Brain microvascular endothelial cell (primary cell): ENCODE results near the gene MRPL2.

Source experiments
- DNase-seq: peaks from one replicate; pipeline ENCODE4 v3.0.0-alpha.2; 2020
- H3K27ac ChIP-seq: fragments of 250-450 bp; sonication (Bioruptor Pico); 2 replicates; pipeline ENCODE4 v1.5.1; 2020; ENCODE audit warnings: mild to moderate bottlenecking, moderate library complexity
- H3K27me3 ChIP-seq: fragments of 250-450 bp; sonication (Bioruptor Pico); replicated peaks from 2 replicates; pipeline ENCODE4 v1.5.1; 2020; ENCODE audit warnings: mild to moderate bottlenecking
- H3K36me3 ChIP-seq: fragments of 250-450 bp; sonication (Bioruptor Pico); replicated peaks from 2 replicates; pipeline ENCODE4 v1.5.1; 2020; ENCODE audit warnings: mild to moderate bottlenecking
- H3K4me3 ChIP-seq: 2 replicates; pipeline ENCODE4 v1.5.1; 2011; ENCODE audit warnings: low read depth, mild to moderate bottlenecking, control low read depth, low read length, moderate library complexity
- in situ Hi-C: cut with HindIII; loops from 2 replicates; pipeline ENCODE4 v1.10.0; 2017; ENCODE audit warnings: low sequenced_read_pairs, low pct_ligation_motif_present
- TF ChIP-seq, protein P1 (sequence below): IDR thresholded peaks from 2 replicates; pipeline ENCODE4 v1.5.1; 2011; ENCODE audit warnings: low read depth, mild to moderate bottlenecking, moderate library complexity, low read length, control low read depth, inconsistent platforms; ENCODE audit errors: missing control alignments

MRPL2 gene

DNA sequence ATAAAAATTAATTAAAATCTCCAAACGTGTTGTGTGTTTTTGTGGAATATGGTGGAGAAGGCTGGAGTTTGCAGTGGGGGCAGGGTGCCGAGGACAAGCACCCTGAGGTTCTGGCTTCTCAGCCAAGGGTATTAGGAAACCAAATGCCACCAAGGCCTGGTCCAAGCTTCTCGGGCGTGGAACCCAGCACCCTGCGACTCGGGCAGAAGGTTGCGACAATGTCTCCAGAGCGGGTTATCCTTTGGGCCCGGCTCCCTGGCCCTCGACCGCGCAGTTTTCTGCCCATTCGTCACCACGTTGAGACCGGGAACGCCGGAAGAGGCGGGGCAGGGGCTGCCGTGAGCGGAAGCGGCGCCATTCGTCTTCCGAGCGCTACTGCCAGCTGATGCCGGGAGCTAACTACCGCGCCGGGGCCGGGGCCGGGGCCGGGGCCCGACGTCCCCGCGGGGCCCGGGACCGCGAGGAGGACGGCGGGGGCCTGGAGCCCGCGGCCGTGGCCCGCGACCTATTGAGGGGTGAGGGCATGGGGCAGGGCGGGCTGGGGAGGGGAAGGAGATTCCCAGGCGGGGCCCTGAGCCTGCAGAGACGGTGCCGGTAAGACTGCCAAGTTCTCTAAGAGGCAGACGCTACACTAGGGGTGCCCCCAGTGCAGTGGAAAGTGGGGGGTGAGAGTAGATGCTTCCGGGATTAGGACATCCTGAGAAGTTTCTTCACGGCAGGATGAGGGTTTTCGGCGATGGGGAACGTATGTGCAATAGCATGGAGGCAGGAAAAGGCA is 37.8 kb downstream of the MRPL2 start, which contains the start of gene RRP36:
Gene RRP36 (plus strand): TSS at position 354 of the 778 bp plus-strand sequence. CDS start 32 bp downstream, at position 386.
- in situ Hi-C loops = no loop called here
- H3K27me3 ChIP-seq = no peaks in the 10 kb centered on the region
- TF ChIP-seq, protein P1, sequence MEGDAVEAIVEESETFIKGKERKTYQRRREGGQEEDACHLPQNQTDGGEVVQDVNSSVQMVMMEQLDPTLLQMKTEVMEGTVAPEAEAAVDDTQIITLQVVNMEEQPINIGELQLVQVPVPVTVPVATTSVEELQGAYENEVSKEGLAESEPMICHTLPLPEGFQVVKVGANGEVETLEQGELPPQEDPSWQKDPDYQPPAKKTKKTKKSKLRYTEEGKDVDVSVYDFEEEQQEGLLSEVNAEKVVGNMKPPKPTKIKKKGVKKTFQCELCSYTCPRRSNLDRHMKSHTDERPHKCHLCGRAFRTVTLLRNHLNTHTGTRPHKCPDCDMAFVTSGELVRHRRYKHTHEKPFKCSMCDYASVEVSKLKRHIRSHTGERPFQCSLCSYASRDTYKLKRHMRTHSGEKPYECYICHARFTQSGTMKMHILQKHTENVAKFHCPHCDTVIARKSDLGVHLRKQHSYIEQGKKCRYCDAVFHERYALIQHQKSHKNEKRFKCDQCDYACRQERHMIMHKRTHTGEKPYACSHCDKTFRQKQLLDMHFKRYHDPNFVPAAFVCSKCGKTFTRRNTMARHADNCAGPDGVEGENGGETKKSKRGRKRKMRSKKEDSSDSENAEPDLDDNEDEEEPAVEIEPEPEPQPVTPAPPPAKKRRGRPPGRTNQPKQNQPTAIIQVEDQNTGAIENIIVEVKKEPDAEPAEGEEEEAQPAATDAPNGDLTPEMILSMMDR = no peak
- peak within 1 kb of the TSS; percentile 81 for H3K4me3 ChIP-seq
- peak; percentile 51 for DNase-seq
- peaks cover 42% of the 10 kb centered on the region for H3K36me3 ChIP-seq
- H3K27ac ChIP-seq = peak within 1 kb of the TSS; percentile 57

DNA sequence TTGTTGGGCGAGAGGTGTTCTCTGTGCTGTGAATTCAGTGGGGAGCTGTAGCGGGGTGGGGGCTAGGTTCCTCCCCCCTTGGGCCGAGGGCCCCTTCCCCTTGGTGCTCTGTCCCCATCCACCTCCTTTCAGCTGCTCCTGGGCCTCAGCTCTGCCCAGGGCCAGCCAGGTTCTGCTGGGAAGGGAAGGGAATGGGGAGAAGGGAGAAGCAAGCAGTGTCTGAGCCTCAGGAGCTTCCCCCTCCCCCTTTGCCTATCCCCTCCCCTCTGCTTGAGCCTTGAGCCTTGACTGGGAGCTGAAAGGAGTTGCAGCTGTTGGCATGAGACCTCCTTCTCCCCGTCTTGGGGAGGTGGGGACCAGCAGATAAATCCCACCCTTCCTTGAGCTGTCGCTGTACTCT is 38.4 kb downstream of the MRPL2 start:
- Histone ChIP-seq H3K4me3 (peak overlapping the region; percentile 81), H3K36me3 (peaks cover 36% of the 10 kb centered on the region), H3K27me3 (no peaks in the 10 kb centered on the region), H3K27ac (peak overlapping the region; percentile 57)
- no peak for DNase-seq
- in situ Hi-C loops = no loop called here
- TF ChIP-seq, protein P1 = no peak

DNA sequence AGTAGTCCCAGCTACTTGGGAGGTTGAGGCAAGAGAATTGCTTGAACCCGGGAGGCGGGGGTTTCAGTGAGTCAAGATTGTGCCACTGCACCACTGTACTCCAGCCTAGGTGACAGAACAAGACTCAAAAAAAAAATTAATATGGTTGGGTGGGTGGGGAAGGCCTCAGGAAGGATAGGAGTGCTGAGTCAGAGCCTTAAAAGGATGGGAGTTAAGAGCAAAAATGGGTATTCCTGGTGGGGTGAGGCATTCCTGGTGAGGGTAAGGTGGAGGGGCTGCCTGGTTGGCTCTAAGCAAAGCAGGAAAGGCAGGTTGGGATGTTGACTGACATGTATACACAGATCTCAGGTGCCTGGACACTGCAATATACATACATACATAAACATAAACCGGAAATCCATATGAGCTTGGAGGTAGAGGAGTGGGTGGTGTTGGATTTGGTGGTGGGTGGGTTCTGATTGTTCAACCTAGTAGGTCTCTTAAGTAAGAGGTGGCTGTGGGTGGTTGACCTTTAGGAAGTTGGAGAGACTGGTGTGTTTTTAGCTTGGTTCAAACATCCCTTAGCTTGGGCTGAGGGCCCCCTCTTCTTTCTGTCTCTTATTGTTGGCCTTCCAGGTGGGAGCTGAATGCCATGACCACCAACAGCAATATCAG is 39.1 kb downstream of the MRPL2 start:
- DNase-seq = no peak

DNA sequence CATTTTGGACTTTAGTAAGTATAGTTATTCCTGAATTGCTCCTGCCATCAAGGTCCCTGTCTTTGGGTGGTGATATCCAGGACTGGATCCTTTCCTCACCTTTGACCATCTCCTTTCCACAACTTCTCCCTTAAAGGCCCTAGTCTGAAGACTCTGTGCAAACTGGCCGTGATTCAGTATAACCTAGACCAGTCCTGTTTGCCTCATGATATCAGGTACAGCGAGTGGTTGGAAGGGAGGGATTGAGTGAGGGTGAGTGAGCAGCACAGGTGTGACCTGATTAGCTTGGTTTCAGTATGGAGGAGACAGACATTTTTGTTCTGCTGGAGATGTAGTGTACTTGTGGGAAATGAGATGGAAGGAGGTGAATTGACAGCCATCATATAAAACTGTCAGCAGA is 40.1 kb downstream of the MRPL2 start:
- TF ChIP-seq, protein P1 = no peak
- Histone ChIP-seq H3K27ac (no peak overlapping the region), H3K4me3 (no peak overlapping the region), H3K27me3 (no peaks in the 10 kb centered on the region), H3K36me3 (peaks cover 27% of the 10 kb centered on the region)
- DNase-seq = no peak
- in situ Hi-C loops = no loop called here

More for the DNA sequence above, 39.1 kb downstream of the MRPL2 start:
- TF ChIP-seq, protein P1 = no peak
- no peak overlapping the region for H3K27ac ChIP-seq
- peaks cover 32% of the 10 kb centered on the region for H3K36me3 ChIP-seq
- H3K27me3 ChIP-seq = no peaks in the 10 kb centered on the region
- in situ Hi-C loops = no loop called here
- H3K4me3 ChIP-seq = no peak overlapping the region

DNA sequence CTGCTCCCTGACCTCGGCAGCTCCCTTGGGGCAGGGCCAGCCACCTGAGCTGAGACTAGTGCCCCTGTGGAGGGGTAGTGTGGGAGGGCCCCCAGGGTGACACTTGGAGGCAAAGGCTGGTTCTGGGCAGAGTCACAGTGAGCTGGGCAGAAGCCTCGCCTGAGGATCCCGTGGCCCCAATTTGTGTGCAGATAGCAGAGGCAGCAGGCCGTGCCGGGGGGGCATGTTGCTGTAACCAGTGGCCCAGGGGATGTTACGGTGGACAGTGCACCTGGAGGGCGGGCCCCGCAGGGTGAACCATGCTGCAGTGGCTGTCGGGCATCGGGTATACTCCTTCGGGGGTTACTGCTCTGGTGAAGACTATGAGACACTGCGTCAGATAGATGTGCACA is 42.3 kb downstream of the MRPL2 start:
- in situ Hi-C loops = no loop called here
- DNase-seq = no peak
- TF ChIP-seq, protein P1 = no peak
- Histone ChIP-seq H3K27ac (no peak overlapping the region), H3K4me3 (no peak overlapping the region), H3K36me3 (peaks cover 29% of the 10 kb centered on the region), H3K27me3 (no peaks in the 10 kb centered on the region)
